ENCODE results near the gene GALNT10.

DNA sequence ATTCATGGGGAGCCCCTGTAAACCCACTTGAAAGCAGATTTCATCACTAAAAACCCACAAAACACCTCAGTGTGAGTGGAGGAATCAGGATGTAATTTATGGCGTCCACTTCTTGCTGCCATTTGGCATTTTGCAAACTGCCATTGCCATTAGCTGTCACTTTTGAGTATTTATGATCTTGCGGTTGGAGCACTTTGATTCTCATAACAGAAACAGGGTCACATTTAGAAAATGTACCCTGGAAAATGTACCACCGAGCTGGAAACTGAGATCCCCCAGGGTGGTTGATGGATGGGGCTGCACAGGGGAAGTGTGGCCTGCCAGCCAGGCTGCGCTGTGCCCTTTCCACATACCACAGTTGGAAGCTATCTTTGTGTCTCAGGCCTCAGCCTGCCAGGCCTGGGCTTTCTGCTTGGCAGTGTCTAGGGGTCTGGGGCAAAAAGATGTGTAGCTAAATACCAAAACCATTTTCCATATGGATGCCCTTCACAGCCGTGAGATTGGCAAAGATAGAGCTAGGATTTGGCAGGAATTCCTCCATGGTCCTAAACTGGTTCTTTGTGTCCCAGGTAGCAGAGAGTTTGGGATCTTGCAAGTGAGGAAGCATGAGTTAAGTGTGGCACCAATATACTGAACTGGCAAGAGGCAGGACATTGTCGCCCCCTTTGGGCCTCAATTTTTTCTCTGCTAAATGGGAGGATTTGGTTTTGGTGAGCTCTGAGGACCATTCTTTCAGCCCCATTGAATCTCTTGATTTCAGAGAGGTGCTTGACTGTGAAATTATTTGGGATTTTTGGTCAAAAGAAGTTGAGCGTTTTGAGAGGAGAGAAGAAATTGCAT, 46.2 kb downstream of the GALNT10 start:
- TF ChIP-seq SP1 (IDR thresholded peaks at IDR 0.05) (no peak), ELF4 (IDR thresholded peaks at IDR 0.05) (no peak), SUZ12 (IDR thresholded peaks at IDR 0.05) (no peak), NFRKB (IDR thresholded peaks at IDR 0.05) (no peak), FOXM1 (IDR thresholded peaks at IDR 0.05; ENCODE audit: borderline replicate concordance) (no peak), TARDBP (IDR thresholded peaks at IDR 0.05) (no peak), PKNOX1 (IDR thresholded peaks at IDR 0.05) (no peak), HDGF (IDR thresholded peaks at IDR 0.05; ENCODE audit: borderline replicate concordance) (no peak), BHLHE40 (IDR thresholded peaks at IDR 0.05; ENCODE audit: borderline replicate concordance) (no peak), FOXA1 (IDR thresholded peaks at IDR 0.05) (no peak), ZNF384 (IDR thresholded peaks at IDR 0.05) (no peak), ARNT (IDR thresholded peaks at IDR 0.05) (no peak), CTBP1 (IDR thresholded peaks at IDR 0.05; ENCODE audit: borderline replicate concordance) (no peak)
